OCI-LY1 (cell line): ENCODE data around the gene CXADR.

Experiments
- H2AFZ ChIP-seq: fragments of 200-600 bp; sonication (generic), shearing (Covaris generic); 2 replicates; pipeline ENCODE4 v1.6.0; 2014; ENCODE audit warnings: antibody characterized with exemption, mild to moderate bottlenecking, low read length
- H3F3A ChIP-seq: fragments of 200-600 bp; sonication (generic), shearing (Covaris generic); 2 replicates; pipeline ENCODE4 v1.6.0; 2014; ENCODE audit warnings: mild to moderate bottlenecking, antibody characterized with exemption, low read length, moderate library complexity; ENCODE audit not compliant: insufficient read depth
- H3K27ac ChIP-seq: fragments of 200-600 bp; sonication (generic); 2 replicates; pipeline ENCODE4 v1.5.1; 2014; ENCODE audit warnings: low read length, mixed run types, mild to moderate bottlenecking, low read depth; ENCODE audit not compliant: poor library complexity, severe bottlenecking
- H3K27me3 ChIP-seq: fragments of 200-600 bp; sonication (generic); 2 replicates; pipeline ENCODE4 v1.6.0; 2014; ENCODE audit warnings: antibody characterized with exemption, mild to moderate bottlenecking, low read length, moderate library complexity; ENCODE audit not compliant: insufficient read depth
- H3K36me3 ChIP-seq: fragments of 200-600 bp; sonication (generic); 2 replicates; pipeline ENCODE4 v1.6.1; 2014; ENCODE audit warnings: mild to moderate bottlenecking, antibody characterized with exemption, low read length, moderate library complexity, mixed read lengths; ENCODE audit not compliant: insufficient read depth
- H3K4me1 ChIP-seq: fragments of 200-600 bp; sonication (generic); 2 replicates; pipeline ENCODE4 v1.5.1; 2014; ENCODE audit warnings: mild to moderate bottlenecking, low read length, moderate library complexity; ENCODE audit not compliant: insufficient read depth, severe bottlenecking
- H3K4me2 ChIP-seq: fragments of 200-600 bp; sonication (generic), shearing (Covaris generic); 2 replicates; pipeline ENCODE4 v1.6.1; 2014; ENCODE audit warnings: low read length
- H3K4me3 ChIP-seq: fragments of 200-600 bp; sonication (generic); 2 replicates; pipeline ENCODE4 v1.5.1; 2014; ENCODE audit warnings: low read length, low read depth, mild to moderate bottlenecking, mixed read lengths; ENCODE audit not compliant: poor library complexity, severe bottlenecking
- H3K79me2 ChIP-seq: fragments of 200-600 bp; shearing (Covaris generic); 2 replicates; pipeline ENCODE4 v1.6.1; 2016; ENCODE audit warnings: mixed run types, low read length, mixed read lengths; ENCODE audit not compliant: insufficient read depth
- H3K9ac ChIP-seq: fragments of 200-600 bp; sonication (generic), shearing (Covaris generic); 2 replicates; pipeline ENCODE4 v1.6.1; 2014; ENCODE audit warnings: mild to moderate bottlenecking, low read length, mixed read lengths
- H3K9me2 ChIP-seq: fragments of 200-600 bp; sonication (generic), shearing (Covaris generic); 2 replicates; pipeline ENCODE4 v1.6.1; 2014; ENCODE audit warnings: low read depth, mild to moderate bottlenecking, low read length, mixed read lengths
- H3K9me3 ChIP-seq: fragments of 200-600 bp; shearing (Covaris generic); 2 replicates; pipeline ENCODE4 v1.6.1; 2014; ENCODE audit warnings: low read length, mixed read lengths
- H4K20me1 ChIP-seq: fragments of 200-600 bp; sonication (generic), shearing (Covaris generic); 2 replicates; pipeline ENCODE4 v1.6.0; 2016; ENCODE audit warnings: mild to moderate bottlenecking, low read length; ENCODE audit not compliant: insufficient read depth
- CTCF ChIP-seq: fragments of 200-600 bp; sonication (generic), shearing (Covaris generic); IDR thresholded peaks from 2 replicates; pipeline ENCODE4 v1.5.1; 2017; ENCODE audit warnings: mild to moderate bottlenecking, antibody characterized with exemption, low read length, moderate library complexity, mixed read lengths
- EZH2 ChIP-seq: fragments of 200-600 bp; sonication (generic), shearing (Covaris generic); IDR thresholded peaks from 2 replicates; pipeline ENCODE4 v1.8.0; 2017; ENCODE audit warnings: borderline replicate concordance, mixed run types, mild to moderate bottlenecking, antibody characterized with exemption, low read length, moderate library complexity, mixed read lengths

The CXADR gene

DNA sequence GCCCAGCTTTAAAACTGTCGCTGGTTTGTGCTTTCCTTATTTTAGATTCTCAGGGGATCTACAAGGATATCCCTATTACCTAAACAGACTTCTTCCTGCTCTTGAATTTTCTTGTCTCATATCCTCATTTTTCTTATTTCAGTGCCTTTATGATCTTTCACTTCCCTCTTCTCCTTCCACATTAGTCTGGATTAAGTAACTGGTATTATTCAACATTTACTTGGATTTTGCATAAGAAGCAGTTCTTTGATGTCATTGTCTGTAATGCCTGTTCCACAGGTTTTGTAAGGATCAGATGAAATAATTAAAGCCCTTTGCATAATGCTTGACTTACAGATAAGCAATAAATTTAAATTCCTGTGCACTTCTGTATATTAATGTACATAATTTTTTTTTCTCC is 26.5 kb downstream of the CXADR start:
- Histone ChIP-seq H3K27ac (no peak overlapping the region), H3K4me3 (no peak overlapping the region), H4K20me1 (no peaks in the 10 kb centered on the region), H3K36me3 (no peaks in the 10 kb centered on the region; the same call in 1 of the 2 replicates), H3K9me2 (no peaks in the 10 kb centered on the region), H3K9me3 (no peaks in the 10 kb centered on the region), H3K27me3 (no peaks in the 10 kb centered on the region), H3K9ac (no peak overlapping the region), H3K79me2 (no peaks in the 10 kb centered on the region), H3K4me2 (no peak overlapping the region), H3F3A (no peaks in the 10 kb centered on the region), H2AFZ (no peak overlapping the region), H3K4me1 (no peaks in the 10 kb centered on the region)
- TF ChIP-seq EZH2 (no peak), CTCF (no peak)

GRCh38 chr21:17539743-17540341 is 27.0 kb downstream of the CXADR start:
- Histone ChIP-seq H3K4me1 (no peaks in the 10 kb centered on the region), H3K9me3 (no peaks in the 10 kb centered on the region), H3K27ac (no peak overlapping the region), H4K20me1 (no peaks in the 10 kb centered on the region), H3F3A (no peaks in the 10 kb centered on the region), H3K36me3 (no peaks in the 10 kb centered on the region; the same call in 1 of the 2 replicates), H3K9ac (no peak overlapping the region), H3K4me3 (no peak overlapping the region), H3K79me2 (no peaks in the 10 kb centered on the region), H2AFZ (no peak overlapping the region), H3K9me2 (no peaks in the 10 kb centered on the region), H3K4me2 (no peak overlapping the region), H3K27me3 (no peaks in the 10 kb centered on the region)
- TF ChIP-seq EZH2 (no peak), CTCF (no peak)

- Histone ChIP-seq H3K9me2 (no peaks in the 10 kb centered on the region), H3K4me2 (no peak overlapping the region), H3K9ac (no peak overlapping the region), H3K79me2 (no peaks in the 10 kb centered on the region), H3F3A (no peaks in the 10 kb centered on the region), H2AFZ (no peak overlapping the region), H3K27ac (no peak overlapping the region), H3K36me3 (no peaks in the 10 kb centered on the region), H3K4me3 (no peak overlapping the region), H3K27me3 (no peaks in the 10 kb centered on the region), H3K4me1 (no peaks in the 10 kb centered on the region), H4K20me1 (no peaks in the 10 kb centered on the region), H3K9me3 (no peaks in the 10 kb centered on the region)
- TF ChIP-seq EZH2: no peak
- TF ChIP-seq CTCF: no peak
Observed at GRCh38 chr21:17540530-17540929, 27.7 kb downstream of the CXADR start.
